Esophagus squamous epithelium (tissue), 4 donors: ENCODE measurements around the gene ARHGEF2.

Experiments used
- POLR2A ChIP-seq, 4 donors: fragments of 450-650 bp; IDR thresholded peaks; one replicate each; pipeline ENCODE4 v1.6.1; 2017; ENCODE audit warnings: antibody characterized with exemption in 4 of 4, mild to moderate bottlenecking in 4 of 4, moderate library complexity in 3 of 4
- TF ChIP-seq, protein P1 (sequence below), 6 experiments: fragments of 450-650 bp in 4 of 6; fragments of 200-600 bp in 2 of 6; sonication (generic) in 2 of 6; IDR thresholded peaks; one replicate each; pipeline ENCODE4 v1.5.1; 2016 to 2019; ENCODE audit warnings: antibody characterized with exemption in 6 of 6, mild to moderate bottlenecking in 4 of 6, moderate library complexity in 4 of 6

DNA sequence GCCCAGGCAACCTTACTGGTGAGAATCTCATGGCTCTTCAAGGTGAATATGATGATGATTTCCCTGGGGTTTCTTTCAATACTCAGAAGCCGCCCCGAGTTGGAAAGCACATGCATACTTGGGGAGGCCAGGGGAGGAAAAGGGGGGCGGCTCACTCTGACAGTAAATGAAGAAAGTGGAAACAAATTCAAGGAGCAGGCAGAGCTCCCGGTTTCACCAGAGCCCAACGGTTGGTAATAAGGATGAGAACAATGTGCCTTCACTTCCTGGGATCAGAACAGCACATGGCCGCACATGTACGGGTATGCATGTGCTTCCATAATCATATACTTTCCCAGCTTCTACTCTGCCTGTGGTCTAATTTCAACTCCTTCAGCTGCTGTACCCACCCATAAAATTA lies 3.8 kb upstream of the ARHGEF2 start:
- TF ChIP-seq, protein P1, sequence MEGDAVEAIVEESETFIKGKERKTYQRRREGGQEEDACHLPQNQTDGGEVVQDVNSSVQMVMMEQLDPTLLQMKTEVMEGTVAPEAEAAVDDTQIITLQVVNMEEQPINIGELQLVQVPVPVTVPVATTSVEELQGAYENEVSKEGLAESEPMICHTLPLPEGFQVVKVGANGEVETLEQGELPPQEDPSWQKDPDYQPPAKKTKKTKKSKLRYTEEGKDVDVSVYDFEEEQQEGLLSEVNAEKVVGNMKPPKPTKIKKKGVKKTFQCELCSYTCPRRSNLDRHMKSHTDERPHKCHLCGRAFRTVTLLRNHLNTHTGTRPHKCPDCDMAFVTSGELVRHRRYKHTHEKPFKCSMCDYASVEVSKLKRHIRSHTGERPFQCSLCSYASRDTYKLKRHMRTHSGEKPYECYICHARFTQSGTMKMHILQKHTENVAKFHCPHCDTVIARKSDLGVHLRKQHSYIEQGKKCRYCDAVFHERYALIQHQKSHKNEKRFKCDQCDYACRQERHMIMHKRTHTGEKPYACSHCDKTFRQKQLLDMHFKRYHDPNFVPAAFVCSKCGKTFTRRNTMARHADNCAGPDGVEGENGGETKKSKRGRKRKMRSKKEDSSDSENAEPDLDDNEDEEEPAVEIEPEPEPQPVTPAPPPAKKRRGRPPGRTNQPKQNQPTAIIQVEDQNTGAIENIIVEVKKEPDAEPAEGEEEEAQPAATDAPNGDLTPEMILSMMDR (IDR thresholded peaks at IDR 0.05), result no peak
- TF ChIP-seq POLR2A (IDR thresholded peaks at IDR 0.05), result no peak
